ENCODE measurements around the gene YY1. TPM values are rescaled to one million over a fixed set of nuclear protein-coding genes. Genes with fewer than 3 reads are reported as not detected.
"Not testable (repeated sequence)": the region's sequence is repeated elsewhere in the genome, so short reads cannot be mapped to it uniquely, and the experiment has no call there.

The YY1 gene
- total and polyA plus RNA-seq, 2 of the 8 experiments (the other 6 are each of a cell fraction or from before 2014, with no cell fraction given): 26.4 to 106 TPM

GRCh38 chr14:100296729-100297128 lies 57.8 kb downstream of the YY1 start:
- not testable (repeated sequence) for H3K27ac ChIP-seq (ENCODE audit: low read depth, low read length); H3K23ac ChIP-seq (ENCODE audit: insufficient read length); H3K9me3 ChIP-seq (ENCODE audit: insufficient read depth in 2 of 2, low read depth in 1 of 2, low read length in 1 of 2); DNase-seq (ENCODE audit: low read depth in 1 of 2, low spot score in 2 of 2); H2AFZ ChIP-seq (ENCODE audit: low read length); H3K4me2 ChIP-seq (ENCODE audit: insufficient read depth in 1 of 2, low read depth in 2 of 2, low read length in 2 of 2); H3K14ac ChIP-seq (ENCODE audit: insufficient read length); H3K27me3 ChIP-seq (replicated peaks in 1 of 4; ENCODE audit: control insufficient read depth in 3 of 4, extremely low read depth in 1 of 4, insufficient read depth in 3 of 4, low read length in 3 of 4); H2AK5ac ChIP-seq (ENCODE audit: low read depth, low read length); H3K4me3 ChIP-seq (ENCODE audit: extremely low read depth in 1 of 4, insufficient read depth in 2 of 4, low read depth in 3 of 4, low read length in 4 of 4); H2BK12ac ChIP-seq (ENCODE audit: low read depth, low read length); FAIRE-seq; H3K4me1 ChIP-seq (replicated peaks in 1 of 4; ENCODE audit: control insufficient read depth in 3 of 4, insufficient read depth in 4 of 4, low read length in 3 of 4); H3K9ac ChIP-seq (replicated peaks in 1 of 4; ENCODE audit: extremely low read depth in 1 of 4, low read depth in 3 of 4, low read length in 3 of 4); H3K56ac ChIP-seq (replicated peaks; ENCODE audit: insufficient read length, low read depth, low read length); H4K5ac ChIP-seq (ENCODE audit: insufficient read length, low read depth, low read length); H2BK15ac ChIP-seq (ENCODE audit: low read length); H3K23me2 ChIP-seq (ENCODE audit: low read depth, low read length); H3K4ac ChIP-seq (replicated peaks; ENCODE audit: insufficient read length, low read depth, low read length); H4K8ac ChIP-seq (ENCODE audit: extremely low read depth, insufficient read depth, low read length); H4K91ac ChIP-seq (replicated peaks; ENCODE audit: insufficient read length, low read length); H2BK5ac ChIP-seq (ENCODE audit: low read depth, low read length); H3K18ac ChIP-seq (ENCODE audit: extremely low read depth, low read length); H3K79me1 ChIP-seq (ENCODE audit: low read depth, low read length); H2BK120ac ChIP-seq (replicated peaks; ENCODE audit: low read depth, low read length); H2BK20ac ChIP-seq (ENCODE audit: low read length)
- ChIA-PET CTCF (ENCODE audit: partially characterized antibody) (interaction anchor here (1.0 to 2.7 kb wide), 5 partner anchors 9 to 81 kb away, joined by 3 to 14 read pairs (median 3); no protein-coding TSS in a partner anchor), POLR2A (ENCODE audit: partially characterized antibody) (interaction anchor here (0.8 to 16.0 kb wide), 5 partner anchors 4 to 337 kb away, joined by 3 to 200 read pairs (median 3); partner anchors contain the start of gene SLC25A29)
- H4K20me1 ChIP-seq (replicated peaks in 1 of 2; ENCODE audit: control insufficient read depth in 1 of 2, insufficient read depth in 2 of 2, low read length in 2 of 2): peaks cover 13 to 45% of the 10 kb centered on the region in 2 experiments
- peaks cover 0 to 29% of the 10 kb centered on the region in 2 experiments; a peak in 2 of 4 replicates for H3K79me2 ChIP-seq (ENCODE audit: control insufficient read depth in 1 of 2, insufficient read depth in 2 of 2, low read length in 2 of 2)
- 88% methylated on average over 11 of the region's 11 CpGs; no CpG with 5 or more reads in 1 of the 2 experiments for WGBS, 2 experiments (ENCODE audit: extremely low coverage in 1 of 2, insufficient coverage in 1 of 2, insufficient read length in 1 of 2, insufficient replicate concordance in 2 of 2, low coverage in 1 of 2, low lambda C conversion rate in 2 of 2, missing lambda C conversion rate in 1 of 2)
- peaks cover 6 to 47% (median 15%) of the 10 kb centered on the region in 4 experiments; a peak in 7 of 8 replicates for H3K36me3 ChIP-seq (ENCODE audit: control insufficient read depth in 2 of 4, insufficient read depth in 4 of 4, low read length in 3 of 4)
